A549 treated with GW870086 at 1 μM for 4 hours (cell line): Measurements from ENCODE around the gene DEFB108B. TPM values are rescaled to one million over a fixed set of nuclear protein-coding genes. Genes with fewer than 3 reads are reported as not detected.

Source experiments
- total RNA-seq: library from RNA; stranded (reverse); fragments of 200-300 nt; extraction: Qiagen RNA extraction; gene quantifications from 5 replicates; pipeline ENCODE4 v1.2.3, GENCODE V29; 2022; ENCODE audit warnings: low read depth

Gene DEFB108B, protein sequence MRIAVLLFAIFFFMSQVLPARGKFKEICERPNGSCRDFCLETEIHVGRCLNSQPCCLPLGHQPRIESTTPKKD
- not detected in 5 replicates for total RNA-seq

DNA sequence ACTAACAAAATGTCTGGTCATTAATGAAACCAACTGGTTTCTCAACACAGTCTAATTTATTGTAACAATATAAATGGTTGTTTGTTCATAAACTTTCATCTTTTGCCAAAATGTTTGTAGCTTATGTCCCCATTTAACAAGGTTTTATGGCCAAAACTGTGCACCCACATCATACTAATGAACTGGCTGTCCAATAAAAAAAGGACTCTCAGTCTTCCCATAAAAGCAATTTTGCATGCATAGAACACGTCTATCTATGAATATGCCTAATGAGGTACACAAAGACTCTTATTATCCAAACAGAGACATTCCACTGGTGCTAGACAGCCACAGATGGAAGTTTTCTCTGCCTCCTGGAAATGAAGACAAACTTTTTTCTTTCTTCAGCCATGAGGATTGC is at the start of gene DEFB108B:
Gene DEFB108B (plus strand): TSS at position 390 of the 400 bp plus-strand sequence. CDS start 0 bp downstream, at position 390.

GRCh38 chr11:71878059-71878458 is 45.1 kb downstream of the DEFB108B start, which contains the start of gene DEFB131B:
DEFB131B (plus strand) TSS chr11:71878453; CDS start chr11:71878453, 0 bp downstream.

Other genes starting within 250 kb of the DEFB108B start
- gene DEFB131B, start 45.3 kb downstream of the DEFB108B start, total RNA-seq, result not detected in 5 replicates
- 3.0 to 4.3 TPM (median 3.4 TPM) in 5 replicates for gene XNDC1N, start 95.4 kb downstream of the DEFB108B start, total RNA-seq
- 45.9 to 51.9 TPM (median 50.6 TPM) in 5 replicates for gene RNF121, start 95.8 kb downstream of the DEFB108B start, total RNA-seq
- 2.7 to 4.0 TPM (median 3.6 TPM) in 5 replicates for gene IL18BP, start 165.7 kb downstream of the DEFB108B start, total RNA-seq
- gene NUMA1, start 247.3 kb downstream of the DEFB108B start, total RNA-seq, result 55.0 to 71.2 TPM (median 62.9 TPM) in 5 replicates
- gene LRRC51, start 247.7 kb downstream of the DEFB108B start, total RNA-seq, result 6.2 to 10.4 TPM (median 6.8 TPM) in 5 replicates